GM21423 (cell line): Measurements from ENCODE around the gene ZSWIM1.

ENCODE experiments used
- ATAC-seq: cut with Tn5 transposase; IDR thresholded peaks from one replicate; pipeline ENCODE4 v1.9.1; 2021; ENCODE audit warnings: mild to moderate bottlenecking, moderate library complexity; ENCODE audit not compliant: unreplicated experiment

Gene ZSWIM1

DNA sequence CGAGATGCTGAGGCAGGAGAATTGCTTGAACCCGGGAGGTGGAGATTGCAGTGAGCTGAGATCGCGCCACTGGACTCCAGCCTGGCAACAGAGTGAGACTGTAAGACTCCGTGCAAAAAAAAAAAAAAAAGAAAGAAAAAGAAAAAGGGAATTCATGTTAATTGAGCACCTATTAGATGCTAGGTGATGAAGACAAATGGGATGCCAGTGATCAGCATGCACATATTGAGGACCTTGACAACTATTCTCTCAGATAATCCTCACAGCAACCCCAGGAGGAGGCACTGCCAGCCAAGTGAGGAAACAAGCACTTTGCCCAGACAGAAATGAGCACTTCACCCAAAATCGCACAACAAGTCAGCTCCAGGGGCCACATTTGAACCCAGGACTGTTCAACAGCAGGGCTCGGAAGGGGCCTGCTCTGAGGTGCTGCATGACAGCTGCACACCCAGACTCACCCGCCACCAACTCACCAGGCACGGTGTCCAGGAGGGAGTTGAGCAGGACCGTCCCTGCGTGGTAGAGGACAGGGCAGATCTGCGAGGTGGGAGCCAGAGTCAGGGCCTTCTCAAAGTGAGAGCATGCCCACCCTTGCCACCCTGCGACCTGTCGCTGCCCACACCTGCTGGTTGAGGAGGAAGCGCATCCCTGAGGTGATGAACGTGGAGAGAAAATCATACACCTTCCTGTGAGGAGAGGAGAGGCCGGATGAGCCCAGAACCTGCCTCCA lies 26.4 kb downstream of the ZSWIM1 start:
- no peak for ATAC-seq

GRCh38 chr20:45908084-45908483 lies 27.1 kb downstream of the ZSWIM1 start:
- no peak for ATAC-seq

GRCh38 chr20:45909336-45909808 lies 28.3 kb downstream of the ZSWIM1 start:
- ATAC-seq: no peak

GRCh38 chr20:45909817-45910669 lies 29.0 kb downstream of the ZSWIM1 start:
- no peak for ATAC-seq

DNA sequence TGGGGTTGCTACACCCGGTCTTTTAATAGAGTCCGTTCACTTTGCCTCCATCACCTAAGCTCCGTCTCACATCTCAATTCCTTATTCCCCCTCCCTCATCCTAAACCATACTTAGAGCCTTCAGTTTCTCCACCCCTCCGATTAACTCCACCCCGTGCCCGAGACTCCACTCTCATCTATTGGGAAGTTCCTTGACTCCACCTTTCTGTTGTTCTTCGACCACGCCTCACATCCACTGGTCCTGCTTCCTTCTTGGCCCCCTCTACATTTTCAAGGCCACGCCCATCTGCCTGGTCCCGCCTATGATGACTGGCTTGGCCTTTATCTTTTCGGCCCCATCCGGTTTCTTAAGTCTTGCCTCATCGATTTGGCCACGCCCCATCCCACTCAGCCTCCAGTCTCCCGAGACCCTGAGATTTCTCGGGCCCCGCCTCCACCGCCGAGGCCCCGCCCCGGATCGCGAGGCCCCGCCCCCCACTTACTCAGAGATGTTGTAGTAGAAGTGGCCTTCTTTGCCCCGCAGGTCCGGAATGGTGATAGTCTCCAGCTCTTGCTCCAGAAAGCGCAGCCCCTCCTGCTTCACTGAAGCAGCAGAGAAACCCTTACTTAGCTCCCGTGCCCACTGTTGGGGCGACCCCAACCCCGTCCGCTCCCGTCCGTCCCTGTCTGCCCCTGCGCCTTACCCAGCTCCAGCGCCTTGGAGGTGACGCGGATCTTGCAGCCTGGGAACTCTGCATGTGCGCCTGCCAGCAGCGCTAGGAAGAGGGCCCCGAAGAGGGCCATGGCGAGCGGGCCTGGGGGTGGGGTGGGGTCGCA lies 29.9 kb downstream of the ZSWIM1 start:
- ATAC-seq: peak; percentile 94

DNA sequence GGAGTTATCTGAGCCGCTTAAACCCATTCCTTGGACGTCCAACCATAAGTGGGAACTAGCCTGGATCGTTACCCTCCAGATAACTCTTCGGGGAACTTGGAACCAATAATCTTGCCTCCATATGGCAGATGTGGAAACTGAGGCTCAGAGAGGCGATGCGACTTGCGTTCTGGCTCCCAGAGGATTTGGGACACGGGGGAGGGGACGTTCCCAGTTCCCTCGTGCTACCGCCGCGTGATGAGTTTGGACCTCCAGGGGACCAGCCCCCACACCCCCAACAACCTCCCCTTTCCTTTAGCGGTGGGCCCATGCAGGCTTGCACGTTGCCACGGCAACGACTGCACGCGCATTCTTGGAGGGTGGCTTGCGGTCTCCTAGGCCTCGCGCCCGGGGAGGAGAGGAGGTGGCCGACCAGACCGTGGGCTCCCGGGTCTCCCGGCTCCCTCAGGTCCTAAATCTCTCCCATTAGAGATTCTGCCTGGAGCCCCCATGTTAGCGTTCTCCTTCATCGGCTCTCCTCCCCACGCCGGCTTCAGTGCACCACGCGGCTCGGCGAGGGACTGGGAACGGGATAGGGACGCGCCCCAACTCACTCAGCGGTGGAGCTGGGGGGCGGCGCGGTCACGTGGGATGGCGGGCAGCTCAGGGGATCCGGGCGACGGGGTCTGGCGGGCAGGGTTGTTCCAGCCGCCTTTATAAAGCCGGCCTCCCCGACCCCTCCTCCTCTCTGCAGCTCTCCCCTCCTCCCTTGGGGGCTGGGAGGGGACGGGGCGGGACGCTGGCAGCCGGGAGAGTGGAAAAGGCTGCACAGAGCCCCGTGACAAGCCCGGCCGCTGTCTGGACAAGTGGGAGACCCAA lies 30.7 kb downstream of the ZSWIM1 start, which contains the start of gene PLTP:
PLTP (minus strand) TSS at position 670 of the 858 bp plus-strand sequence. CDS start 703 bp downstream, outside the sequence.
- no peak for ATAC-seq

DNA sequence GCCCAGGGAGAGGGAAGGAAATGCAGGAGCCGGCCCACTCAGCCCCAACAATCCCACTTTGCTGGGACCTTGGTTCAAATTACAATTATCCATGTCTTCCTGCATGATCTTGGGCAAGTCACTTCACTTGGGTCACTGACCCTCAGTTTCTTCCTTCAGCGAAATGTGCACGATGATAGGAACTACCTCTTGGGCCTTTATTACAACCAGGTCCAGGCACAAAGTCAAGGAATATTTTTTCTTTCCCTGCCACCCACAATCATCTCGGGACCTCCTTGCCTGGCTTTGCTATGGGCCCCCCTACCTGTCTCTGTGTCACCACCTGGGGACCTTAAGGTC lies 31.3 kb downstream of the ZSWIM1 start:
- ATAC-seq: no peak

- no peak for ATAC-seq
These were observed 32.1 kb downstream of the ZSWIM1 start for GRCh38 chr20:45913116-45913515.

- ATAC-seq: no peak
These were observed 36.7 kb downstream of the ZSWIM1 start for GRCh38 chr20:45917790-45918141.

DNA sequence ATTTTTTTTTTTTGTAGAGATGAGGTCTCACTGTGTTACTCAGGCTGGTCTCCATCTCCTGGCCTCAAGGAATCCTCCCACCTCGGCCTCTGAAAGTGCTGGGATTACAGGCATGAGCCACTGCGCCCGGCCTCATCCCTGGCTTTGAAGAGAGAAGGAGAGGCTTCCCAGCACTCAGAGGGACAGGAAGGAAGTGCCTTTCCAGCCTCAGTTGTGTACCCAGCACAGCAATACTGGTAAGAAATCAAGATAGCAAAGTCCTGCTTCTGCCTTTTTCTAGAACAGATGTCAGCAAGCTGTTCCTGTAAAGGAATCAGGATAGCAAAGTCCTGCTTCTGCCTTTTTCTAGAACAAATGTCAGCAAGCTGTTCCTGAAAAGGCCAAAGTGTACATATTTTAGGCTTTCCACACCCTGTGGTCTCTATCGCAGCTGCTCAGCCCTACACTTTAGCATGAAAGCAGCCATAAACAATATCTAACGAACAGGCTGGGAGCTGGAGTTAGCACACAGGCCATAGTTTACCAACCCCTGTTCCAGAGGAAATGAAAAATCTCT lies 37.2 kb downstream of the ZSWIM1 start:
- no peak for ATAC-seq

GRCh38 chr20:45918779-45919537 lies 37.9 kb downstream of the ZSWIM1 start:
- ATAC-seq: no peak

DNA sequence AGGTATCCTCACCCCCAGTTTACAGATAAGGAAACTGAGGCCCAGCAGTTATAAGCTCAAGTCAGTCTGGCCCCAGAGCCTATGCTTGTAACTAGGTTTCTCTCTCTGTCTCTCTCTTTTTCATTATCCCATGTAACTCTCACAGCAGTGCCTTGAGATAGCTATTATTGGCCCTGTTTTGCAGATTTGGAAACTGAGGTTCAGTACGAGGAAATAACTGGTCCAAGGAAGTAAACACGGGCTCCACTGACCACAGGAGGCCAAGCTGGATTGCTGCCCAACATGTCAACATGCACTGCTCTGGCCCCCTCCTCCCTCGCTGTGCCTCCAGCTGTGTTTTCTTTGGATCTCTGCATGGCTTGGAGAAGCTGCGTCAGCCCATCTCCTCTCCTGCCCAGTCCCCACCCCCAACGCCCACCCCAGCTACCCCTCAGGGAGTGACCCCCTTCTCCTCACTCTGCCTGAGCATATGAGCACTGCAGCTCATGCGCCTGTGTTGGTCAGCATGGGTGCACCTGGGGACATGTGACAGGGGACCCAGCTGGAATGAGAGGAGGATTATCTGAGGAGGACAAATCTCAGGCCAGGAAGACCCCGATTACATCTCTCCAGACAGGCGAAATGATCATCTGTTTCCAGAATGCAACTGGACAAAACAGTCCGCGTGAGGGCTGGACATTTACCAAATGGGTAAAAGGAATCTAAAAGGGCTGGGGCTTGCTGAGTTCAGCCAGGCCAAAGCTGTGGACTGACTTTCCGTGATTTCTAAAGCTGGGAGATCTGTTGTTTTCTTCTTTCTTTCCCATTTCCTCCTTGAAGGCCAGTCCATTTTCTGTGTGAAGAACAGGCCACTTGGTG lies 38.7 kb downstream of the ZSWIM1 start:
- ATAC-seq: no peak

- no peak for ATAC-seq
These were observed 39.7 kb downstream of the ZSWIM1 start for GRCh38 chr20:45920462-45921336.

GRCh38 chr20:45921337-45922189 lies 40.5 kb downstream of the ZSWIM1 start:
- ATAC-seq: no peak

- no peak for ATAC-seq
These were observed 43.6 kb downstream of the ZSWIM1 start for GRCh38 chr20:45924391-45925261.
